CMK (cell line): ENCODE data around the gene LGALS9.

Experiments
- DNase-seq: peaks from one replicate; pipeline ENCODE4 v3.0.0-alpha.2; 2010; ENCODE audit warnings: low read depth

Gene LGALS9

DNA sequence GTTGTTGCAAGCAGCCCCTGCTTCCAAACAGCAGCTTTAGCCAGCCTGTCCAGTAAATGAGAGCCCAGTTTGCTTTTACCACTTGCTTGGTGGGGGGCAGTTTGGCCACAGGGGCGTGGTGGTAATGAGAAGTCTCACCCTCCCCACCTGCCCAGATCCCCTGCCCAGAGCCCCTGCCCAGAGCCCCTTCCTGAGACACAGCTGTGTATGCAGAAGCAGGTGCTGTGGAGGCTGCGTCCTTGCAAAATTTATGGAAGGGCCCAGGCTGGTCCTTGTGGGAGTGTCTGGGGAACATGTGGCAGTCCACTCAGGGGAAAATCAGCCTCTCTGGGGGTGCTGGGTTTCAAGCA lies 27.6 kb upstream of the LGALS9 start:
- DNase-seq: no peak

- no peak for DNase-seq
Measured at GRCh38 chr17:27603880-27604794, 26.9 kb upstream of the LGALS9 start.

- DNase-seq: no peak
Measured at GRCh38 chr17:27605409-27605808, 25.6 kb upstream of the LGALS9 start.

GRCh38 chr17:27607521-27608091 lies 23.4 kb upstream of the LGALS9 start:
- no peak for DNase-seq

DNA sequence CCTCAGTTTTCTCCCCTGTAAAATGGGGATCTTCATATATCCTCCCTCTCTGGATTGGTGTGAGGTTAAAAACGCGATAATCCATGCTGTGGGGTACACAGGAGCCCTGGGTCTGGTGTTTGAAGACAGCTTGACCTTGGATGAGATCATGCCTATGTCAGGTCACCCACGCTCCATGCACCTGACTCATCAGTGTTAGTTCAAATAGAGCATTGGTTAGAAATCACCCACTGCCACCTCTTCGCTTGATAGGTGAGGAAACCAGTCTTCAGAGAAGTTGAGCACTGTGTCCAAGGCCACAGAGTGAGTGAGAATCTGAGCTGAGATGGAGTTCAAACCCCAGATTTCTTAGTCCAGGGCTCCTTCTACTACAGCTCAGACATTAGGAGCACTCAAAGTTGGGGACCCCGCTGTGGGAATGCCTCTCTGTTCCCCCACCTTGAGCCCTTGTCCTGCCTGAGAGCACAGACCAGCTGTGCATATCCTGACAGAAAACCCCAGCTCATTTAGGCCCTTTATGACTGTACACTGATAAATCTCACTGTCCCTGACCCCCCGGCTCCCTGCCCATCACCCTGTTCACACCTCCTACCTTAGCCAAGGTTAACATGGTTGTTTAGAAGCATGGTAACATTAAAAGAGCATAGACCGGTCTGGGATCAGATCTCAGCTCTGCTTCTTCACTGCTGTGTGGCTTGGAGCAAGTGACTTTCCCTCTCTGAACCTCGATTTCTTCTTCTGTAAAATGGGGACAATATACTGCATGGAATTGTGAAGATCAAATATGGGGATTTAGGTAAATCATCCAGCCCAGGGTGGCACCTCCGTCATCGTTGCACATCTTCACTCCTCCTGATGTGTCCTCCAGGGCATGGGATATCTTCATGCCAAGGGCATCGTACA lies 22.4 kb upstream of the LGALS9 start:
- DNase-seq: no peak

DNA sequence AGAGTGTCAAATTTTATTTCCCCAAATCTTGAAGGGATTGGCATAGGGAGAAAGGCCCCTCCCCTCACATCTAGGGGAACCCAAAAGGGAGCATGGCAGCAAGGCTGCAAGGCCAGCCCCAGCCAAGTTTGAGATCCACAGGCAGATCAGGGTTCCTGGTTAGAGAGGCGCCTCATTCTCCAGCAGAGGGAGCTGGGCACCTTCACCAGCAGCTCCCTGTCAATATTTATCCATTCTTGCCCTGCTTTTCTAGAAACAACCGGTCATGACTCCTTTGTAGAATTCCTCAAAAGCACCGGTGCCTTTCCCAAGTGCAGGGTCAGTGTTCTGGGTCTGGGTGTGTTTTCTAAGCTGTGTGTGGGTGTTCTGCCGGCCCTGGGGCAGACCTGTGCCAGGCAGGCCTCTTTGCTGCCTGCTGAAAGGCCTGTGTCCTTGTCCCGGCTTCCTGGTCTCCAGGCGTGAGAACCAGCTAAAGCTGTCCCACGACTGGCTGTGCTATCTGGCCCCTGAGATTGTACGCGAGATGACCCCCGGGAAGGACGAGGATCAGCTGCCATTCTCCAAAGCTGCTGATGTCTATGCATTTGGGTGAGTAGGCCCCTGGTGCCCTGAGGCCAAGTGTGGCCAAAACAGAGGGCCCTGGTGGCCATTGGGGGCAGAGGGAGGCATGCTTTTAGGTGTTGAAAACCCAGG lies 21.2 kb upstream of the LGALS9 start:
- no peak for DNase-seq

DNA sequence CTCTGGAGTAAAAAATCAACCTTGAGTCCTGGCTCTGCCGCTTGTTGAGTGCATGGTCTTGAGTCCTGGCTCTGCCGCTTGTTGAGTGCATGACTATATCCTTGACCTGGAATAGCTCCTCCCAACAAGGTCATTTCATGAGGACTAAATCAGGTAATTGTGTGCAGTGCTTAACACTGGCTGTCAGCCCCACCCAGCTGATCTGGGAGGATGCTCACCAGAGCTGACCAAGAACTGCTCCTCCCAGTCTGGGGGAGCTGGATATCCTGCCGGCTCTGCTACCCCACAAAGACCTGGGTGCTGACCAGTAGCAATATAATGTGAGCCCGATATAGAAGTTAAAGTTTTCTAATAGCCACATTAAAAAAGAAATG lies 20.7 kb upstream of the LGALS9 start:
- DNase-seq: no peak

DNA sequence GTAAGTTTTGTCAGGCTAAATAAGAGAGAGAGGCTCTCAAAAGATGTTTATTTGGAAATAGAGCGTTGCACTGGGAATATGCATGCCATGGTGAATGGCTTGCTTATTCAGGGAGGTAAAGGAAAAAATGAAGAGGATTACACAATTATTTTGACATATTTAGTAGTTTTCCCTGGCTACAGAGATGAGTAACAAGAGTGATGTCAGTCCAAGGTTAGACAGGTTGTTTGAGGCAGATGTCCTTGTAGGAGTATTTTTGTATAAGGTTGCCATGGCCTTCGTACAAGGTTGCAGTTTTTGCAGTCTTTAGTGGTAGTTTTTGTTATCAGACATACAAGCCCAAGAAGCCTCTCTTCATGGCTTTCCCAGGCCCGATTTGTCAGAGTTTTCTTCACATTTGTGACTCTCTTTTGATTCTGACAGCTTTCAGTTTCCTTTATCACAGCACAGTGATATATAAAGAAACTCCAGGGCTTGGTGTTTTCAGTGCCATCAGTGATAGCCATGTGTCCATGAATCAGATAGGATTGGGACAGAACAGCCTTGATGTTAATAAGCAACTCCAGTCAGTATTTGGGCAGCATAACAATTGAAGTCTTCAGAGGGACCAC lies 18.7 kb upstream of the LGALS9 start:
- DNase-seq: no peak

GRCh38 chr17:27613433-27613832 lies 17.6 kb upstream of the LGALS9 start:
- no peak for DNase-seq

GRCh38 chr17:27615121-27615520 lies 15.9 kb upstream of the LGALS9 start:
- no peak for DNase-seq

DNA sequence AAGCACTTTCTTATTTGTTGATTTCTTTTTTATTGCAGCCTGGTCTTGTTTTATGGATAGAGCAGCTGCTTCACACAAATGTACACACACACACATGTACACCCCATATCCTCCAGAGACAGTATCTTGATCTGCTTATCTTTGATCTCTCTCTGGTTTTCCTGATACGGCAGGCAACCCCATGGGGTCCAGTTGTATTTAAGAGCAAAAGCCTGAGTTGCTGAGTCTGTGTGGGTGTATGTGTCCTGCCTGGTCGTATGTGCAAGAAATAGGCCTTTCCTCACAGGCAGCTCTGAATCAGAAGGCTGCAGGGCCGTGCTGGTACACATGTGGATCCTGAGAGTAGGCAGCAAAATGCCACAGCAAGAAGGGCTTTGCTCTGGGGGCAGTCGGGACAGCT lies 14.6 kb upstream of the LGALS9 start:
- DNase-seq: no peak

- DNase-seq: no peak
Measured at GRCh38 chr17:27618417-27618816, 12.6 kb upstream of the LGALS9 start.

DNA sequence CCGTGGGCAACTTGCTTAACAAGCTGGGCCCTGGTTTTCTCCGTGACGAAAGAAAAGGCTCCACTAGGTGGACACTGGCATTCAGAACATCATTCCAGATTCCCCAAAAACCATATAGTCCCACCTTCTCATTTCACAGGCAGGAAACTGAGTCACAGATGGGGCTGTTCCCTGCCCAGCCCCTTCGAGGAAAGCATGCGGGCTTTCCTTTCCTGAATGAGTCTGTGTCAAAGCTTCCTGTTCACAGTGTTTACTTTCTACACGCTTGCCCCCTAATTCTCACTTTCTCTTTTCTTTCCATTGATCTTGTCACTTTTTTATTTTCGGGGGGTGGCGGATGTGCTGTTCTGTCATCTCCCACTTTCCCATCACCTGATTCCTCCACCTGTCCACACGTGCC lies 10.3 kb upstream of the LGALS9 start:
- no peak for DNase-seq

DNA sequence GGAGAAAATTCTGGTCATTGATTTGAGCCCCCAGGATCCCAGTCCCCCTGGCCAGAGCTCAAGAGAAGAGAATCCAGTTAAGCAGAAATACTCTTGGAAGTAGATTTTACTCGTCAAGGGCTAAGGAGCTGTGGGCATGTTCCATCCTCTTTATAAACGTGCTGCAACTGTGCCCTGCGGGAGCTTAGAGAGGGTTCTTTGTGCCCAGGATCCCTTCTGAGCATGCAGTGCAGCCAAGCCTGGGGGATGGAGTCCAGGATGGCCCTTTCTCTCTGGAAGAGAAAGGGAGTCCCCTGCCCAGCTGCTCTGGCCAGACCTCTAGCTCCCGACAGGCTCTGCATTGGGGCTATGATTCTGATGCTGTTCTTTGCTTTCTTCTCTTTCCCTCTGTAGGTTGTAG lies 9.5 kb upstream of the LGALS9 start:
- no peak for DNase-seq

- no peak for DNase-seq
Measured at GRCh38 chr17:27621942-27622559, 8.9 kb upstream of the LGALS9 start.

DNA sequence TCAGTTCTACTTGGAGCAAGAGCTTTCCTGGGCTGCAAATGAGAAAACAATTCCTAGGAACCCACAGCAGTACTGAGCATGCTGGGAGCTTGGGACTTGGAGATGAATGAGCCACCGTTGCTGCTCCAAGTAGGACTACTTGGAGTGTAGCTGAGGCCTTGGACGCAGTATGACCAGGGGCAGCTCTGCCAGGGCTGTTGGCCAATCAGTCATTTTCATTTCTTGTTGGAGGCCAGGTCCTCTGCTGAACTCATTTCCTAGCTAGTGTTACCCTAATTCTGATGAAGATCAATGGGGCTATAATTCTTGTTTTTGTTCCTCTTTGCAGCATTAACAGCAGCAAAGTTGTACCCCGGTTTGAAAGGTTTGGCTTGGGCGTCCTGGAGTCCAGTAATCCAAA lies 8.0 kb upstream of the LGALS9 start:
- DNase-seq: no peak

GRCh38 chr17:27623614-27624013 lies 7.4 kb upstream of the LGALS9 start:
- no peak for DNase-seq

- DNase-seq: no peak
Measured at GRCh38 chr17:27624539-27624938, 6.4 kb upstream of the LGALS9 start.

DNA sequence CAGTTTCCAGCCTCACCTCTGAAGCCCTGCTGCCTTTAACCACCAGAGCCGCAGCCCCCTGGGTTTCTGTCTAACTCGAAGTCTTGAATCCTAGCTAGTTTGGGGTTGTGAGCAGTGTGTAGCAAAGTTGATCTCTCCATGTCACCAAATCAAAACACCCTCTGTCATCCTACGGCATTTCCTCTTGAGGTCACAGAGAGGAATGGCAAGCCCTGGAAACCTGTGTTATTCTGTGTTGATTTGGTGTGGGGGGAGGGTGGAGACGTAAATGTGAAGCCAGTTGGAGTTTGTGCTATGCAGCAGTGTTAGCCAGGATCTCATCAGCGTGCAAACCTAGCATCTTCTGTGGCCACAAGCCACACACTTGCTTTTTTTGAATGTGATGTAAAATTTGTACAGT lies 5.1 kb upstream of the LGALS9 start:
- DNase-seq: no peak

DNA sequence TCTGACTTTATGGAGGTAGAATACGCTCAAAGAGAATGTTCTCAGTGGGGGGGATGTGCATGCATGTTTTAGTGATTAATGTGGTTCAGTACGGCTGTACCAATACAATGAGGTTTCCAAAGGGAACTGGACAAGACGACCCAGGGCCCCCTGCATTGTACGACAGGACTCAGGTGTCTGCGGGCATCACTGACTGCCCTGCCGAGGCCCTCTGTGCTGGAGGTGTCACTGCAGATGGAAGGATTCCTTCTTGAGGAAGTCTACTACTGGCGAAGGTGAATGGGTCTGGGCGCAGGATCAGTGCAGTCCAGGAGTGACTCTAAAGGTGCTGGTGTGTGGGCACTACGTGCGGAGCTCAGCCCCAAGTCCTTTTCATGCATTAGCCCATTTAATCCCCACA lies 3.5 kb upstream of the LGALS9 start:
- DNase-seq: no peak

DNA sequence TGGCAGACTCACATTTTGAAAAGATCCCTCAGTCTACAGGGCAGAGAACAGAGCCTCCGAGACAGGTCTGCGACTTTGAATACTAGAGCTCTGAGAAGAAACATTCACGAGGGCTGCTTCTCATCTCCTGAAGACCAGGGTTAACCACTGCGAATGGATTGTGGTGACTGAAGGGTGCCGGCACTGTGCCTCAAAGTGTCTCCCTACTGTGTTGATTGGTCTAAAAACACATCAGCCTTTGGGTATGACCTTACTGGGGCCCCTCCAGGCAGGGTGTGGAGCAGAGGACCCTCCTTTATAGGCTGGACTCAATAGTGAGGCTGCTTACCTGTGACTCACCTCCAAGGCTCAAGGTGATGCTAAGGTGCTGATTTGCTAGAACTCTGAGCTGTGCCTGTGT lies 2.6 kb upstream of the LGALS9 start:
- DNase-seq: no peak
